Uterus (tissue), 2 donors: ENCODE results near the gene ZNF618.

Experiments used
- CTCF ChIP-seq, 4 experiments: fragments of 200-600 bp in 2 of 4; fragments of 450-650 bp in 2 of 4; sonication (generic) in 2 of 4; IDR thresholded peaks; one replicate each; pipeline ENCODE4 v1.5.1; 2016 to 2019; ENCODE audit warnings: antibody characterized with exemption in 4 of 4, mild to moderate bottlenecking in 2 of 4, moderate library complexity in 1 of 4
- POLR2A ChIP-seq, 2 donors: fragments of 450-650 bp; IDR thresholded peaks; one replicate each; pipeline ENCODE4 v1.6.1; 2016; ENCODE audit warnings: antibody characterized with exemption in 2 of 2, mild to moderate bottlenecking in 1 of 2, moderate library complexity in 1 of 2

DNA sequence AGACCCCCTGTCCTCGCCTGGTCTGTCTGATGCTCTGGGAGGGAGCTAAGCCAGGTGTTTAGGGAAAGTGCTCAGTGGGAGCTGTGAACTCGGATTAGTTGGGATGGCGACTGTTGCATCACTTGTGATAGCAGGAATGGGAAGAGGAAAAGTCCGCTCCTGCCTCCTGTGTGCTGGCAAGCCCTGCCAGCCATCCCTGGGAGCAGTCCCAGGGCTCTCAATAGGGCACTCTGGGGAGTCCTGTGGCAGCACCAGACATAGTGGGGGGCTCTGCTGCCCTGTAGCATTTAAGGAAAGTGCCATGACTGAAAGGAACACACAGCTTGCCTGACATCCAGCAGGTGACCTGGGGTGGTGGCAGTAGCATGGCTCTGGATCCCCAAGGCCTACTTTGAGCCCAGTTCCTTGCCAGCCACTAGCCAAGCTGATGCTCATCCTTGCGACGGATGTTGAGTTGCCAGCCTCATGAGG is 120.5 kb downstream of the ZNF618 start:
- TF ChIP-seq POLR2A (IDR thresholded peaks at IDR 0.05) (no peak), CTCF (IDR thresholded peaks at IDR 0.05) (no peak)
